Peyer's patch (tissue), 4 donors: Measurements from ENCODE around the gene ROBO1.

Experiments used
- CTCF ChIP-seq, 6 experiments: fragments of 450-650 bp in 4 of 6; fragments of 200-600 bp in 2 of 6; sonication (generic) in 1 of 6; IDR thresholded peaks; one replicate each; pipeline ENCODE4 v1.5.1; 2017 to 2019; ENCODE audit warnings: antibody characterized with exemption in 6 of 6, mild to moderate bottlenecking in 3 of 6, moderate library complexity in 1 of 6
- POLR2A ChIP-seq, 2 donors: fragments of 450-650 bp; IDR thresholded peaks; one replicate each; pipeline ENCODE4 v1.5.1; 2017; ENCODE audit warnings: antibody characterized with exemption in 2 of 2, mild to moderate bottlenecking in 2 of 2, moderate library complexity in 2 of 2

DNA sequence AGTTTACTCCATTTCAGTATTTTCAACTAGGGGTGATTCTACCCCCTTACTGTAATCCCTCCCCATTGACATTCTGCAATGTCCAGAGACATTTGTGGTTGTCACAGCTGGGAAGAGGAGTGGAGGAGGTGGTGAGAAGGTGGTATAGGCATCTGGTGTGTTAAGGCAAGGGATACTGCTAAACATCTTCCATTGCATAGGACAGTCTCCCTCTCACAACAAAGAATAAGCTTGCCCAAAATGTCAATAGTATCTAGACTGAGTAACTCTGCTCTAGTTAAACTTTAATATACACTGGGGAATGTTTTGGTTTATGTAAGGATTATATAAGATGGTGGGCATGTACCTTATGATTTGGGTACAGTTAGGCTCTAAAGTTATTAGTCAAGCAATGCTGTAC is 737.6 kb downstream of the ROBO1 start:
- no peak for TF ChIP-seq CTCF (IDR thresholded peaks at IDR 0.05)
- TF ChIP-seq POLR2A (IDR thresholded peaks at IDR 0.05), result no peak
